ENCODE data around the gene DTD1.

DTD1 gene

DNA sequence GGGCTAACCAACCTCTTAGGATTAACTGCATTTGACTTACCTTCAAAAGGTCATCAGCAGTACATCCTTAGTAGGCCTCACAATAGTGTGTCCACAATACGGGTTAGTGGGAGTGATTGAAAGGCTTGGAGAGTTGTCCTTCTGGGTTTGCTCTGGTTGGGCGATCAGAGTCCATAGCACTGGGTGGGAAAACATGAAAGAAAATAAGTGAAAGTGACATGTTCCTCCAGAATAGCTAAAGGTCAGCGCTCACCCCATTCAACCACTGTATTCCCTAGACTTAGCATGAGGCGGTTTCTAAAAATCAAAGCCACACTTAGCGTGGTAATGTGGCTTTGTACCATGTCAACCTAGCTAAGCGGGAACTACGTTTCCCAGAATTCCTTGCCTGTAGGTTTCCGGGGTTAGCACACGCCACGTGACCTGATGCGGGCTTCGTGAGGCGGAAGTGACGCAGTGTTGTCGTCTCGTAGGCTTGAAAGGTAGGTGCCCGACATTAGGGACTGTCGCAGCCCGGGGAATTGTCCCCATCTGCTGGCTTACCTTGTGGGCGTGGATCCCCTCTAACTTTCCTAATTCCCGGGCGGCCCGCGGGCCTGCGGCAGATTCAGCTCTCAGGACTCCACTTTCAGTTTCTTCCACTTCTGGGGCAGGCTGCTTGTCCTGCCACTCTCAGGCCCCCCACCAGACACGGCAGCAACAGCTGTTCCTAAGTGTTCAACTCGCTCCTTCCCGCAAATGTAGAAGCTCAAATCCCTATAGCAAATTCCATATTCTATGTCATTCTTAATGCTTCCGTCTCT is 206.0 kb downstream of the DTD1 start:
- peak; percentile 79 for DNase-seq (ENCODE audit: low read depth, low spot score)

DNA sequence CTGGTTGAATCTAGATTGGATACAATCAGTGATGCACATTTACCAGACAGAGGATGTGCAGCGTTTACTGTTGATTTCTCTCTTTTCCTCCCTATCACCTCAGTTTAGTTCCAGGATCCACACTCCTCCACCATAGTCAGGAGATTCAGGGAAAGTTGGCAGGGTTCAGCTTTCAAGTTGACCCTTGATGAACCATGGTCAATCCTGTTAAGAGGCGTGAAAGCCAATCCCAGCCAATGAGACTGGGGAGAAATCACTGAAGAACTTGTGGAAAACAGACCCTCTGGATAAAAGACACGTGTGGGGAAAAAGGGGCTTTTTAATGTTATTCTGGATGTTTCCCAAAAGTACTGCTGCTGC is 206.6 kb downstream of the DTD1 start:
- DNase-seq (ENCODE audit: low read depth, low spot score) = no peak

DNA sequence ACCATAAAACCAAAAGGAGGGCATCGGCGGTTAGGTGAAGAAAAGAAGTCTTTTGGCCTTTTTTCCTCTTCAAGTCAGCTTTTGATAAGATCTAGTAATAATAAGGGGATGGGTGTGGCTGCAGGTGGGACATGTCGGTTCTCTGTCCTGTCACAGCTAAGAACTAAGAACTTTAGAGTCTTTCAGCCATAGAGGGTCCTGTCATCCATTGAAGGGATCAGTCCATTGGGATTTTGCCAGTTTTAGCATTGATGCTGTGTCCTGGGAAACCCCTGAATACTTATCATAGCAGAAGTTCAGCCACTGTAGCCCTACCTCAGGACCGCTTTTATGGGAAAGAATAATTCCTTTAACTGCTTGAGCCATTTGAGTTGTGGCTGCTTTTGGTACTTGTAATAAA is 207.5 kb downstream of the DTD1 start:
- DNase-seq (ENCODE audit: low read depth, low spot score) = no peak

DNA sequence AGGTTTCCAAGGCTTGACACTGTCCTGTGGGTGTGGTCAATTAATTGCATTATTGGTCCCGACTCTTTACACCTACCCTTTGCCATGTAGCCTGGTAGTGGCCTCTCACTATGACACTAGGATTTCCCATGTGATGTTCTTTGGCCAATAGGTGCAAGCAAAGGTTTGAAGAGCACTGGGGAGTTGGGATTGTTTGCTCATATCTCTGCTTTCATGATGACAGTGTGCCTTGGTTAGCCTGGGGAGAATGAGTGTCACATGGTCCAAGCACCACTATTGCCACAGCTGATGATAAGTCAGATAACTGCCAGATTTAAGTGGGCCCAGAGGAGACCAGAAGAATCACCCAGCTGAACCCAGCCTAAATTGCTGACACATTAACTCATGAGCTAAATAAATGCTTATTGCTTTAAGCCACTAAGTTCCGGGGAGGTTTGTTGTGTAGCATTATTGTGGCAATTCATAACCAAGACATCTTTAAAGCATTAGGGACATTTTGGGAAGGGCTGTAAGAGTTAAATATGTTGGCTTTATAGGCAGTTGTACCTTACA is 208.5 kb downstream of the DTD1 start:
- DNase-seq (ENCODE audit: low read depth, low spot score) = no peak

DNA sequence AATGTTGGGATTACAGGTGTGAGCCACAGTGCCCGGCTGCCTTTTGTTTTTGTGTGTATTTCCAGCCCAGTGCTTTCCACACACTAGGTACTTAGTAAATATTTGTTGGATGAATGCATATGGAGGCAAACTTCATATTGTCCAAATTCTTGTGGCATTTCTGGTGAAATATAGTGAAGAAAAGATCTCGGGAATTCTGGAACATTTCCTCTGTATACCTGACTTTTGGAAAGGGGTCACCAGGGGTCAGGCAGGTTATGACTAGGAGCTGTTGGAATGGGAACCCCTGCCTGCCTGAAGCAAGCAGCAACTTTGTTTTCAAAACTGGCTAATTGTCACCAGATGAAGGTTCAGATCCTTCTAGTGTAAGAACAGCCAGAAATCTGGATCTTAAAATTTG is 213.7 kb downstream of the DTD1 start:
- DNase-seq (ENCODE audit: low read depth, low spot score) = no peak

DNA sequence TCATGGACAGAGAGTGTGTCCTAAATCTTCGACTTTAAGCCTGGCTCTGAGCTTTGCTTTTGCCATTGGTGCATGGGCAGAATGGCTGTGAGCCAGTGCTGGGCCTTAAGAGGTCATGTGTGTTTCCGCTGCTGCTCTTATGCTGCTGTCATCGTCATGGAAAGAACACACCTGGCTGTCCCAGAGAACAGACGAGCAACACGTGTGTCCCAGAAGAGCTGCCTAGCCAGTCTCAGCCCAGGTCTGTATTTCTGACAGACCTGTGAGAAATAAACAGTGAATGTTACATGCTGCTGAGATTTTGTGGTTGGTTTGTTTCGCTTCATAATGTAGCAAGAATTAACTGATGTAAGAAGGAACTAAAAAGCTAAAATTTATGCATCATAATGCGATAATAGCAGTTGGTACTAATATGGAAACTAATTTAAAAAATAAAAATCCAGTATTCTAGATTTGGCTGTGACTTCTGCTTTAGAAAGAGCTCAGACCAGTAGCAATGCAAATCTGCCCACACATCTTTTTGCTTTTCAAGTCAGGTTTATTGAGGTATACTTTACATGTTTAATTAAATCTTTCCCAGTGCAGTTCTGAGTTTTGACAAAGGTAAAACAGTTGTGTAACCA is 214.3 kb downstream of the DTD1 start:
- DNase-seq (ENCODE audit: low read depth, low spot score) = no peak

DNA sequence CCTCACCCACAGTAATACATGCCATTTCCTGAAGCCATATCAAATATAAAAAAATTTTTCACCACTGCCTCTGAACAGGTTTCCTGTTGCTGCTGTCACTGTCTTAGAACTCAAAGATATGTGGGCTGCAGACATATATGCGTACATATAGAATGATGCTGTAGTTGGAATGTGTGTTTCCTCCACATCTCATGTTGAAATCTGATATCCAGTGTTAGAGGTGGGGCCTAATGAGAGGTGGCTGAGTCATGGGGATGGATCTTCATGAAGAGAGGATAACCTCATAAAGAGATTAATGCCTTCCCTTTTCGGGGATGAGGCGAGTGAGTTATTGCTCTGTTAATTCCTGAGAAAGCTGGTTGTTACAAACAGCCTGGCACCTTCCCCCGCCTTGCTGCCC is 218.0 kb downstream of the DTD1 start:
- DNase-seq (ENCODE audit: low read depth, low spot score) = no peak

DNA sequence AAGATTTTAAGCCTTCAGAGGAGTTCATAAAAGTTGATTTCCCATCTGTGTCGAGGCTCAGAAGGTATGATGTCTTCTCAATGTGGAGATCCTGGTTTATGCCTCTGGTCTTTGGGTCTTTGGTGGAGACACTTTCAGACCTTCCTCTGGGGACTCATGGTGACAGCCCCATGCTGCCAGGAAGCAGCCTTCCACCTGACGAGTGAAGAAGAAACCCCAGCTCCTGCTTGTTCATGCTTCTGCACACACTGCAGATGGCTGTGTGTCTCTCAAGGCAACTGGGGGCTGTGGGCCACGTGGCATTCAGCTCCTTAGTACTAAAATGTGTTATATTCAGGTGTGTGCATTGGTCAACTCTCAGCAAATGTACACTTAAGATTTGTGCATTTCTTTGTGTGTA is 220.9 kb downstream of the DTD1 start:
- DNase-seq (ENCODE audit: low read depth, low spot score) = no peak

DNA sequence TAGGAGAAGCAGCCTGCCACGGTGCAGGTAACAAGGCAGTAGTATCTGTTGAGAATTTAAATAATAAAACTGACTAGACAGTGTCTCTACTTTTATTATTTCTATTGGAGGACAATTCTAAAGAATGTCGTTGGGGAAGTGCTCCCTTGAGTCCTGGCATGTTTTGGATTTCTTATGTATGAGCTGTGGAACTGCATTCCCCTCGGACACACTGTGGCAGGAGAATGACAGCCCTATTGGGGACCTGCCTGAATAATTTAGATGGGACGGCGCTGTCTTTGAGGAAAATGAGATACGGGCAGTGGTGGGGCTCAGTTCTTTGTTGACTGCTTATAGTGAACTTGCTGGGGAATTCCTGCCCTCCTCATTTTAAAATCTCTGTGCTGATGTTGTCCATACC is 223.3 kb downstream of the DTD1 start:
- no peak for DNase-seq (ENCODE audit: low read depth, low spot score)

DNA sequence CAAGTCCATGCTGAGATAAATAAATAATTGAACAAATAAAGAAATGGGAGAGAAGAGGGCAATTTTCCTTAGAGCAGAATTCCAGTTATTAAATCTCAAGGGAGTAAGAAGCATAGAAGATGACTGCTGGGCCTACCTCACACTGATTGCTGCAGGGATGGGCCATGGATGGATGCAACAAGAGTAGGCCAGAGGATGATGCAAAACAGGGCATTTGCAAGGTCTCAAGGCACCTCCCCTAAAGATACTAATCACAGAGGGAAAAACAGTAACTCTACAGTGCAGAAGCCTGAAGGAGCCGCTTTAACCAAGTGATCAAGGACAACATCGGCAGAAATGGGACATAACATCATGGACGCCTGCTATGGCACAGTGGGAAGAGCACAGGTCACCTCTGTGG is 224.1 kb downstream of the DTD1 start:
- DNase-seq (ENCODE audit: low read depth, low spot score) = no peak

DNA sequence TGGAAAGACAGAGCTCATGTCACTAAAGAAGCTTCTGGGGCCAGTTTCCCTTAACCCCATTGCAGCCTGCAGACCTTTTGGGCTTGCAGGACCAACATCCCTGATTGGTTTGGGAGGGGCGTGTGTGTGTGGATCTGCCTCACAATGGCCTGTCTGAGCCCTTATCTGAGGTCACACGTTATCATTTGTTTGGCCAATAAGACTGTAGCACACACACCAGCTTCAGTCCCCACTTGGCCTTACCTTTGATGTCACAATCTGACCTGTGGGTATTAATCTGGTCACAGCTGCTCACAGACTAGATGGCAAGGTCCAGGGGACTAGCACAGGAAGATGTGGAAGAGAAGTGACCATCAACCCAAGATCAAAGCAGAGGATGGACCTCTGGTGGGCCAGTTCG is 225.6 kb downstream of the DTD1 start, which contains the start of gene SCP2D1:
Gene SCP2D1, plus strand, starts transcription at position 301 of the 400 bp plus-strand sequence. Its CDS starts 33 bp downstream, at position 334.
- no peak for DNase-seq (ENCODE audit: low read depth, low spot score)

DNA sequence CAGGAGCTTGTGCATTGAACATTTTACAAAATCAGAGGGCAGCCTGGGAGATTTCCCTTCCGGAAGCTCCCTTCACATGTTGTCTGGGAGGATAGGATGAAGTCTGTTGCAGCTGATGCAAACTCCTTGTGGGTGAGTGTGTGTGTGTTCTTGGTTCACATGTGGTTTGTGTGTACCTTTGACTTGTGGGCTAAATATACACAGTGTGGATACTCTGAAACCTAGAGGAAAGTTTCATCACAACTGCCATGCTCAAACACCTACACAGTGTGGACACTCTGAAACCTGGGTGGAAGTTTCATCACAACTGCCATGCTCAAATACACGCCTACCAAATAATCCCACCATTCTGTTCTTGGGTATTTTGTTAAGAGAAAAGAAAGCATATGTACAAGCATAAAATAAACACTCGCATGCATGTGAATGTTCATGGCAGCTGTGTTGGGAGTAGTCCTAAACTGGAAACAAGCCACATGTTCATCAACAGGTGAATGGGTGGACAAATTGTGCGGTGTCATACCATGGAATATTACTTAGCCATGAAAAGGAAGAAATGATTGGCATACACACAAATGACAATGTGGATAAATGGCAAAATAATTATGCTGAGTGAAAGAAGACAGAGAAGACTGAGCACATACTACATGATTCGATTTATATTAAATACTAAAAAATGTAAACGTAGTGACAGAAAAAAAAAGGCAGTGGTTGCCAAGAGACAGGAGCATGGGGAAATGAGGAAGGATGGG is 227.5 kb downstream of the DTD1 start:
- no peak for DNase-seq (ENCODE audit: low read depth, low spot score)
